Keratinocyte (primary cell): ENCODE data around the gene CGNL1.

Source experiments
- EZH2 ChIP-seq: IDR thresholded peaks from one replicate; pipeline ENCODE4 v1.6.1; 2012; ENCODE audit warnings: inconsistent platforms, mild to moderate bottlenecking, low read length, moderate library complexity
- TF ChIP-seq, protein P1 (sequence below), 3 experiments: IDR thresholded peaks in 1 of 3; conservative IDR thresholded peaks in 1 of 3; optimal IDR thresholded peaks in 1 of 3; 2 replicates in 2 of 3; 3 replicates in 1 of 3; pipeline versions ENCODE3 to v1.5.1; 2011; ENCODE audit warnings: low read length in 3 of 3, mild to moderate bottlenecking in 3 of 3, moderate library complexity in 2 of 3, control low read depth in 1 of 3, inconsistent platforms in 1 of 3; ENCODE audit not compliant: insufficient read depth in 2 of 3; ENCODE audit errors: extremely low read depth in 1 of 3

DNA sequence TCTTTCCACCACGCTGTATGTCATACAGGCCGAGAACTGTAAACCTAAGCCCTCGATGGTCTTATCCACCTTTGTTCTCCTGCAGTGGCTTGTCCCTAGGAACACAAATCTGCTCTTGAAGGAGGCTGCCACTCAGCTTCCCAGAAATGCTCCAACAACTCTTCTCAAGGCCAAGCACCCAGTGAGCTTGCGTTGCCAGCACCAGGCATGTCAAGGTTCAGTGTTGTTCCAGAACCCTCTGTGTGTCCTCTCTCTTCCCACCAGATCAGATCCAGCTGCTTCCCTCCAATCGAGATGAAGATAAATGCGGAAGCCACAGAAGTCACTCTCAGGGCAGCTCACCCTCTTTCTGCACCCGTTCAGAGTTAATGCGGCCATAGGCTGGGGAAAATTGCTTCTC lies 204.1 kb downstream of the CGNL1 start:
- TF ChIP-seq, protein P1, sequence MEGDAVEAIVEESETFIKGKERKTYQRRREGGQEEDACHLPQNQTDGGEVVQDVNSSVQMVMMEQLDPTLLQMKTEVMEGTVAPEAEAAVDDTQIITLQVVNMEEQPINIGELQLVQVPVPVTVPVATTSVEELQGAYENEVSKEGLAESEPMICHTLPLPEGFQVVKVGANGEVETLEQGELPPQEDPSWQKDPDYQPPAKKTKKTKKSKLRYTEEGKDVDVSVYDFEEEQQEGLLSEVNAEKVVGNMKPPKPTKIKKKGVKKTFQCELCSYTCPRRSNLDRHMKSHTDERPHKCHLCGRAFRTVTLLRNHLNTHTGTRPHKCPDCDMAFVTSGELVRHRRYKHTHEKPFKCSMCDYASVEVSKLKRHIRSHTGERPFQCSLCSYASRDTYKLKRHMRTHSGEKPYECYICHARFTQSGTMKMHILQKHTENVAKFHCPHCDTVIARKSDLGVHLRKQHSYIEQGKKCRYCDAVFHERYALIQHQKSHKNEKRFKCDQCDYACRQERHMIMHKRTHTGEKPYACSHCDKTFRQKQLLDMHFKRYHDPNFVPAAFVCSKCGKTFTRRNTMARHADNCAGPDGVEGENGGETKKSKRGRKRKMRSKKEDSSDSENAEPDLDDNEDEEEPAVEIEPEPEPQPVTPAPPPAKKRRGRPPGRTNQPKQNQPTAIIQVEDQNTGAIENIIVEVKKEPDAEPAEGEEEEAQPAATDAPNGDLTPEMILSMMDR (optimal IDR thresholded peaks at IDR 0.05 in 1 of 3, IDR thresholded peaks at IDR 0.05 in 1 of 3, conservative IDR thresholded peaks at IDR 0.05 in 1 of 3; ENCODE audit: extremely low read depth in 1 of 3, insufficient read depth in 2 of 3, low read length in 3 of 3) = no peak
- no peak for TF ChIP-seq EZH2
